Articular chondrocyte of knee joint (primary cell): Measurements from ENCODE around the gene GTPBP6. TPM values are rescaled to one million over a fixed set of nuclear protein-coding genes. Genes with fewer than 3 reads are reported as not detected.

Source experiments
- total RNA-seq: library from RNA; depleted of rRNA; stranded (reverse); fragments of >200 nt; gene quantifications from 2 replicates; pipeline ENCODE4 v1.2.3, GENCODE V29; 2012

Gene GTPBP6
- total RNA-seq, result 20.2 and 27.8 TPM in 2 replicates

GRCh38 chrX:318739-319578 is at the start of gene GTPBP6:
TSS of gene GTPBP6 (minus strand) at chrX:318796. CDS start at chrX:318787, 9 bp downstream.

GRCh38 chrX:281166-281999 is 37.2 kb downstream of the GTPBP6 start, which contains the start of gene PLCXD1:
TSS of gene PLCXD1 (plus strand) at chrX:281381. CDS start at chrX:284188, 2,807 bp downstream.

Other genes starting within 250 kb of the GTPBP6 start
- gene PLCXD1, start 37.4 kb downstream of the GTPBP6 start, total RNA-seq, result 2.2 and 5.4 TPM in 2 replicates
- gene PPP2R3B, start 68.1 kb upstream of the GTPBP6 start, total RNA-seq, result 5.8 and 8.4 TPM in 2 replicates